Smooth muscle cell (in vitro differentiated cells): ENCODE results near the gene DHRS12. TPM values are rescaled to one million over a fixed set of nuclear protein-coding genes. Genes with fewer than 3 reads are reported as not detected.

Source experiments
- DNase-seq: peaks from one replicate; lab custom pipeline; 2025; ENCODE audit not compliant: unreplicated experiment; lab: John Stamatoyannopoulos, UW
- H2AFZ ChIP-seq: fragments of 200-600 bp; sonication (generic); 2 replicates; pipeline ENCODE4 v1.6.0; 2016; ENCODE audit warnings: antibody characterized with exemption, low read depth, mild to moderate bottlenecking
- H3F3A ChIP-seq: fragments of 200-600 bp; sonication (generic); 2 replicates; pipeline ENCODE4 v1.6.0; 2017; ENCODE audit warnings: antibody characterized with exemption, low read depth
- H3K27ac ChIP-seq: fragments of 200-600 bp; sonication (generic); 2 replicates; pipeline ENCODE4 v1.5.1; 2016; ENCODE audit warnings: low read depth, mild to moderate bottlenecking
- H3K27me3 ChIP-seq: fragments of 200-600 bp; sonication (generic); 2 replicates; pipeline ENCODE4 v1.6.1; 2016; ENCODE audit warnings: low read depth, mild to moderate bottlenecking
- H3K36me3 ChIP-seq: fragments of 200-600 bp; sonication (generic); 2 replicates; pipeline ENCODE4 v1.5.1; 2016; ENCODE audit warnings: low read depth
- H3K4me1 ChIP-seq: fragments of 200-600 bp; sonication (generic); 2 replicates; pipeline ENCODE4 v1.5.1; 2016; ENCODE audit warnings: low read depth
- H3K4me2 ChIP-seq: fragments of 200-600 bp; sonication (generic); 2 replicates; pipeline ENCODE4 v1.6.0; 2016; ENCODE audit warnings: mild to moderate bottlenecking
- H3K4me3 ChIP-seq: fragments of 200-600 bp; sonication (generic); 2 replicates; pipeline ENCODE4 v1.5.1; 2016; ENCODE audit warnings: mild to moderate bottlenecking
- H3K79me2 ChIP-seq: fragments of 200-600 bp; sonication (generic); 2 replicates; pipeline ENCODE4 v1.6.0; 2016; ENCODE audit warnings: low read depth, mild to moderate bottlenecking
- H3K9ac ChIP-seq: fragments of 200-600 bp; sonication (generic); 2 replicates; pipeline ENCODE4 v1.6.0; 2016; ENCODE audit warnings: low read depth
- H3K9me3 ChIP-seq: fragments of 200-600 bp; sonication (generic); replicated peaks from 2 replicates; pipeline ENCODE4 v1.5.1; 2016; ENCODE audit warnings: low read depth
- H4K20me1 ChIP-seq: fragments of 200-600 bp; sonication (generic); 2 replicates; pipeline ENCODE4 v1.6.0; 2016; ENCODE audit warnings: low read depth
- WGBS: methylation state at CpG from one replicate; pipeline ENCODE4 v1.1.7; 2016; ENCODE audit warnings: low lambda C conversion rate; 5-methylcytosine and 5-hydroxymethylcytosine counted together
- polyA plus RNA-seq: library from polyadenylated mRNA; unstranded; fragments of >200 nt; fragmentation: Nextera tagmentation; extraction: Ambion mirVana; gene quantifications from 2 replicates; pipeline ENCODE4 v1.2.1, GENCODE V29; 2016
- total RNA-seq: library from RNA; depleted of rRNA; stranded (reverse); fragments of >200 nt; gene quantifications from 2 replicates; pipeline ENCODE4 v1.2.3, GENCODE V29; 2014
- TF ChIP-seq, protein P1 (sequence below): fragments of 200-600 bp; sonication (generic); IDR thresholded peaks from 2 replicates; pipeline ENCODE4 v1.5.1; 2017; ENCODE audit warnings: borderline replicate concordance, mild to moderate bottlenecking, antibody characterized with exemption; ENCODE audit not compliant: insufficient read depth, poor library complexity, severe bottlenecking

The DHRS12 gene
- total and polyA plus RNA-seq, 2 experiments from 2014 or later, result 5.7 to 9.9 TPM

- Histone ChIP-seq H3K4me1 (no peaks in the 10 kb centered on the region), H2AFZ (no peak overlapping the region), H3K4me2 (no peak overlapping the region), H3K9me3 (no peaks in the 10 kb centered on the region), H3K27ac (no peak overlapping the region), H3K9ac (no peak overlapping the region), H3K36me3 (no peaks in the 10 kb centered on the region), H3K27me3 (no peaks in the 10 kb centered on the region), H3K4me3 (no peak overlapping the region), H3K79me2 (no peaks in the 10 kb centered on the region), H3F3A (no peaks in the 10 kb centered on the region), H4K20me1 (no peaks in the 10 kb centered on the region)
- DNase-seq, result no peak
- TF ChIP-seq, protein P1, sequence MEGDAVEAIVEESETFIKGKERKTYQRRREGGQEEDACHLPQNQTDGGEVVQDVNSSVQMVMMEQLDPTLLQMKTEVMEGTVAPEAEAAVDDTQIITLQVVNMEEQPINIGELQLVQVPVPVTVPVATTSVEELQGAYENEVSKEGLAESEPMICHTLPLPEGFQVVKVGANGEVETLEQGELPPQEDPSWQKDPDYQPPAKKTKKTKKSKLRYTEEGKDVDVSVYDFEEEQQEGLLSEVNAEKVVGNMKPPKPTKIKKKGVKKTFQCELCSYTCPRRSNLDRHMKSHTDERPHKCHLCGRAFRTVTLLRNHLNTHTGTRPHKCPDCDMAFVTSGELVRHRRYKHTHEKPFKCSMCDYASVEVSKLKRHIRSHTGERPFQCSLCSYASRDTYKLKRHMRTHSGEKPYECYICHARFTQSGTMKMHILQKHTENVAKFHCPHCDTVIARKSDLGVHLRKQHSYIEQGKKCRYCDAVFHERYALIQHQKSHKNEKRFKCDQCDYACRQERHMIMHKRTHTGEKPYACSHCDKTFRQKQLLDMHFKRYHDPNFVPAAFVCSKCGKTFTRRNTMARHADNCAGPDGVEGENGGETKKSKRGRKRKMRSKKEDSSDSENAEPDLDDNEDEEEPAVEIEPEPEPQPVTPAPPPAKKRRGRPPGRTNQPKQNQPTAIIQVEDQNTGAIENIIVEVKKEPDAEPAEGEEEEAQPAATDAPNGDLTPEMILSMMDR, result no peak
- whole genome bisulfite sequencing, result 94% methylated on average over 3 of the region's 3 CpGs
These were observed 23.9 kb downstream of the DHRS12 start for GRCh38 chr13:51780099-51780498.

- Histone ChIP-seq H3K9ac (no peak overlapping the region), H3F3A (no peaks in the 10 kb centered on the region), H3K79me2 (no peaks in the 10 kb centered on the region), H4K20me1 (no peaks in the 10 kb centered on the region), H3K4me2 (no peak overlapping the region), H3K9me3 (no peaks in the 10 kb centered on the region), H2AFZ (no peak overlapping the region), H3K4me1 (no peaks in the 10 kb centered on the region), H3K27me3 (no peaks in the 10 kb centered on the region), H3K27ac (no peak overlapping the region), H3K36me3 (no peaks in the 10 kb centered on the region), H3K4me3 (no peak overlapping the region)
- TF ChIP-seq, protein P1, result no peak
- DNase-seq, result no peak
- WGBS, result 92% methylated on average over 11 of the region's 11 CpGs
These were observed 25.6 kb downstream of the DHRS12 start for GRCh38 chr13:51778392-51778791.

DNA sequence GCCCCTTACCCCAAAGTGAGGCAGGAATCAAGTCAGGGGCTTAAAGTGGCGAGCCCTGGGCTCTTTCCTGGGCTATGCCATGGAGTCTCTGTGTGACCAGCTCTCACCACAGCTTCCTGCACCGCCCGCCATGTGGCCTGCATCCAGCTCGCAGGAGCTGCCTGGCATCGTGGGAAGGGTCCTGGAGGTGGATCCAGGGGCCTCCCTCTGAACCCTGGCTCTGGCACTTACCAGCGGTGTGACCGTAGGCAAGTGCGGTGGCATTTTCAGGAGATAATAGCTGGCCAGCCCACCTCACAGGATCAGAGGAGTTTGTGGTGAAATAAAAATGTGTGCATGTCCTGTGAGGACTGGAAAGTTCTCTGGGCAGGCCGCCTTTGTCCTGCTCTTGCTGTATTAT, 26.0 kb downstream of the DHRS12 start:
- Histone ChIP-seq H3K27me3 (no peaks in the 10 kb centered on the region), H3K9ac (no peak overlapping the region), H3K4me2 (no peak overlapping the region), H3K27ac (no peak overlapping the region), H3F3A (no peaks in the 10 kb centered on the region), H3K79me2 (no peaks in the 10 kb centered on the region), H3K36me3 (no peaks in the 10 kb centered on the region), H3K9me3 (no peaks in the 10 kb centered on the region), H2AFZ (no peak overlapping the region), H3K4me1 (no peaks in the 10 kb centered on the region), H4K20me1 (no peaks in the 10 kb centered on the region), H3K4me3 (no peak overlapping the region)
- TF ChIP-seq, protein P1, result no peak
- 85% methylated on average over 9 of the region's 9 CpGs for WGBS
- no peak for DNase-seq

GRCh38 chr13:51776179-51776578, 27.8 kb downstream of the DHRS12 start:
- no peaks in the 10 kb centered on the region for H3K27me3 ChIP-seq
- H3K79me2 ChIP-seq, result no peaks in the 10 kb centered on the region
- no peaks in the 10 kb centered on the region for H3K9me3 ChIP-seq
- no peak overlapping the region for H3K4me3 ChIP-seq
- H3K9ac ChIP-seq, result no peak overlapping the region
- H3K27ac ChIP-seq, result no peak overlapping the region
- WGBS, result 80% methylated on average over 7 of the region's 7 CpGs
- TF ChIP-seq, protein P1, result no peak
- no peaks in the 10 kb centered on the region for H3K36me3 ChIP-seq
- no peak overlapping the region for H2AFZ ChIP-seq
- H4K20me1 ChIP-seq, result no peaks in the 10 kb centered on the region
- no peak overlapping the region for H3K4me2 ChIP-seq
- no peaks in the 10 kb centered on the region for H3F3A ChIP-seq
- no peak for DNase-seq
- no peaks in the 10 kb centered on the region for H3K4me1 ChIP-seq
